ENCODE results near the gene GPR39.

Gene GPR39

DNA sequence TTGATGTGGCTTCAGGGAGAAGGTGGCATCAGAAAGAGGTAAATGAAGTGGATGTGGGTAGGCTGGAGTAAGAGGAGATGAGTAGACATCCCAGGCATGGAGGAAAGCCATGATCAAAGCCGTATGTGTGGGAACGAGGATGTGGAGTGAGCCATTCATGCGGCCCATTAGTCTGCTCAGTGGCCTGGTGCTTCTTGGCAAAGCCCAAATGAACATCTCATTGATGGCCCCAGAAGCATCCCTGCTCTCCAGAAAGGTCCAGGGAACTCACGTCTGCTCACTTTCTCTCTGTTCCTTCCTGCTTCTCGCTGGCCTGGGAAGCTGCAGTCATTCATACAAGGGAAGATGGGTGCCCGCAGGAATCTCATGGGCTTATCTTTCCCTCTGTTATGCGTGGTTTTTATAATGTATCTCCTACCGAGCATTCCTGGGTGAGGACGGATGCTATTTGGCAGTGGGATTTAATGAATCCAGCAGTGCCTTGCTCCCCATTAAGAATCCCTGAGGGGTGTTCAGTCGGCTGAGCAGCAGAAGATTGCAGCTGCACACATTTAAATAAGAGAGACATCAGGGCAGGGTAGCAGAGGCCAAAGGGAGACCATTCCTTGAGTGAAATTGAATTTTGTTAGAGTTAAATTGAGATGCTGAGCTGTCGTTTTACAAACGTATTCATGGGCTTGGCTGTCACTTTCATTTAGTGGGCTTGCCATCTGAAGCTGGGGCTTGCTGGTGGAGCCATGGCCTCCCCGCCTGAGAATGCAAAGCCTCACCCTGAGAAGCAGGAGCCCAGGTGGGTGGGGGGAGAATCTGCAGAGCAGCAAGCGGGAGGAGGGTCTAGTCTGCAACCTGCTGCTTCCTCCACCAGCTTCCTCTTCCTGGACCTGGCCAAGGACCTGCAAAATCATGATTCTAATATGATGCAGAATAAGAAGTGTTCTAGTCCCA, 188.9 kb downstream of the GPR39 start:
- no peak for DNase-seq (ENCODE audit: low read depth in 3 of 3)

DNA sequence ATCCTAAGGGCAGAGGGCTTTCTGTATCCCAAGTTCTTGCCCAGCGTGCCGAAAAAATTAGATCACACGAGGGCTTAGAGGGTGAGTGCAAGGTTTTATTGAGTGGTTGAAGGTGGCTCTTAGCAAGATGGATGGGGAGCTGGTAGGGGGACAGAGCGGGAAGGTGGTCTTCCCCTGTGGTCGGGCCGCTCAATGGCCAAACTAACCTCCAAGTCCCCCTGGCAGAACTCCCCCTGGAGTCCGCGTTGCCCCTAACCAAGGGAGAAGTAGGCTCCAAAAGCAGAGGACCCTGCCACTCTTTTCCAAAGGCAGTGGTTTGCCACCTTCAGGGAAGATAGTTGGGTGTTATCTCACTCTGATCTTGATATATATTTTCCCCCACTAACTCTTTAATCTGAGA, 190.0 kb downstream of the GPR39 start:
- DNase-seq (ENCODE audit: low read depth in 3 of 3) = no peak

GRCh38 chr2:132607426-132608090, 191.0 kb downstream of the GPR39 start:
- no peak for DNase-seq (ENCODE audit: low read depth in 3 of 3)

- no peak for DNase-seq (ENCODE audit: low read depth in 3 of 3)
These were observed 191.7 kb downstream of the GPR39 start for GRCh38 chr2:132608311-132608710.

DNA sequence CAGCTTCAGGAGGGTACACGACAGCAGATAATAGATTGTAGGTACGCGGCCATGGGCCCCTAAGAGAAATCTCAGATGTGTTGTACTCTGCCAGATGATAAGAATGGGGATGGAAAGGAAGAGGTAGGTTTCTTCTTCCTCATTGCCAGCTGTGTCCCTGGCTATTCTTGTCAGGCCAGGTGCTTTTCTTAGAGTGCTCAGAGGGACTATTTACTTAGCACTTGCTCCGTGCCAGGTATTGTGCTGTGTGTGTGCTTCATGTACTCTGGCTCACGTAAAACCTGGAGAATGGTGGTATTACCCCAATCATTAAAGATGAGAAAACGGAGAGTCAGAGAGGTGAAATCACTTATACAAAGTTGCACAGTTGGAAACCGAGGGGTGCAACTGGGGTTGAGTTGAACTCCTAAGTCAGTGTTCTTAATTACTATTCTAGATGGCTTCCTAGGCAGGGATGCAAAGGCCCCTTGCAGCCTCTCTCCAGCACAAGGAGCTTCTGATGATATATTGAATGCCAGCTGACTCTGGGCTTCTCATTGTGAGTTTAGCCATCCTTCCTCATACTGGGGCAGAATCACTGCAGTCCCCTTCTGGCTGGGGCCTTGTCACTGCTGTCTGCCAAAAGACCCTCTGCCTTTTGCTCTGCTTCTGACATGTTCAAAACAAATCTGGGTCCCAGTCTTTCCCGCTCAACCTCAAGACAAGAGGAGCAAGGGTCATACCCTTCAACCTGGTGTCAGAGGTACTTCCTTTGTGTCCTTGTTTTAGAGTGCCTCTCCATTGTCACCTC, 192.7 kb downstream of the GPR39 start:
- DNase-seq (ENCODE audit: low read depth in 3 of 3) = no peak

DNA sequence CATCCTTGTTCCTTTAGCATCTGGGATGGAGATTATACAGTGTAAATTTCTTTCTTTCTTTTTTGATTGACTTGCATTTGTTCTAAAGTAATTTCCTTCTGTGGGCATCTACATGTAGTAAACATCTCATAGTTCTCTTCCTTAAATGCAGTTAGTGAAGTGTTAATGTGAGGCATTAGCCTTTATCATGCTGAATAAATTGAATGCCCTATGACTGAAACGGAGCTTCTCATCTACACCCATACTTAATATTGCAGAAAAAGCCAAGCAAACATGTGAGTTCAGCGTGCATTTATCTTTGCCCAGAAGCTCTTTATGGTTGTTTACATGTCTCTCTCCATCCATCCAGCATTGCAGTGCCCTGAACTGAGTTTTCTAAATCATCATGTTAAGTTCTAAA, 195.1 kb downstream of the GPR39 start:
- no peak for DNase-seq (ENCODE audit: low read depth in 3 of 3)

GRCh38 chr2:132615329-132616085, 198.9 kb downstream of the GPR39 start:
- no peak for DNase-seq (ENCODE audit: low read depth in 3 of 3)

DNA sequence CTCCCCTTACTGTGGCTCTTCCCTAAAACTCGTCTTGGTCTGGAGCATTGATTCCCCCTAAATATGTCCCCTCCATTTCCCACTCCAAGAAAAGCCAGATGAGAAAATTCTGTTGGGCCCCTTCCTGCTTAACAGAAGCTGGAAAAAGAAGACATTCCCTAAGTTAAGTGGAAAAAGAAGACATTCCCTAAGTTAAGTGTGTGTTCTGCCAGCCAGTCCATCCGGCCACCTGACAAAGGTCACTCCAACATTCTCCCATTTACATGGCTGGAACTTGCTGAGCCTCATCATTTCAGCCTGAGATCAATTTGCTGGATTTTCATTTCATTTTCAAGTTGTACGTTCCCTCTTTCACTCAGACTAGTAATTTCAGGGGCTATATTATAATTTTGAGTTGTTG, 201.4 kb downstream of the GPR39 start:
- no peak for DNase-seq (ENCODE audit: low read depth in 3 of 3)

DNA sequence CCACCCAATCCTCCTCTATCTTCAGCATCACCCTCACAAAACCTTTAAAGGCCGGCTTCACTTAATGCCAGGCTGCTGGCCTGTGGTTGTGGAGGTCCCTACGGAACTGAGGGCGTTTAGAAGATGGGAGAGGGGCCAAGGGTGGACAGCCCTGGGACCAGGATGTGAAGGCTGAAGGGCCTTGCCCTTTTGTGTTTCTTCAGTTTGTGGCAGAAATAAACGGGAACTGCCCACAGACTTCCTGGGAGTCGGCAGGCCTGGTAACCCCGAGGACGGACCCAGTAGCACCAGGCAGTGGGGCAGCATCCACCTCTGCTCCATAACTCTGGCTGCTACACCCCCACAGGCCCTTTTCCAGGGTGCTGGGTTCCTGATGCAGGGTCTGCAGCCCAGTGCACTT, 202.1 kb downstream of the GPR39 start:
- no peak for DNase-seq (ENCODE audit: low read depth in 3 of 3)

- no peak for DNase-seq (ENCODE audit: low read depth in 3 of 3)
These were observed 203.5 kb downstream of the GPR39 start for GRCh38 chr2:132620115-132620514.

DNA sequence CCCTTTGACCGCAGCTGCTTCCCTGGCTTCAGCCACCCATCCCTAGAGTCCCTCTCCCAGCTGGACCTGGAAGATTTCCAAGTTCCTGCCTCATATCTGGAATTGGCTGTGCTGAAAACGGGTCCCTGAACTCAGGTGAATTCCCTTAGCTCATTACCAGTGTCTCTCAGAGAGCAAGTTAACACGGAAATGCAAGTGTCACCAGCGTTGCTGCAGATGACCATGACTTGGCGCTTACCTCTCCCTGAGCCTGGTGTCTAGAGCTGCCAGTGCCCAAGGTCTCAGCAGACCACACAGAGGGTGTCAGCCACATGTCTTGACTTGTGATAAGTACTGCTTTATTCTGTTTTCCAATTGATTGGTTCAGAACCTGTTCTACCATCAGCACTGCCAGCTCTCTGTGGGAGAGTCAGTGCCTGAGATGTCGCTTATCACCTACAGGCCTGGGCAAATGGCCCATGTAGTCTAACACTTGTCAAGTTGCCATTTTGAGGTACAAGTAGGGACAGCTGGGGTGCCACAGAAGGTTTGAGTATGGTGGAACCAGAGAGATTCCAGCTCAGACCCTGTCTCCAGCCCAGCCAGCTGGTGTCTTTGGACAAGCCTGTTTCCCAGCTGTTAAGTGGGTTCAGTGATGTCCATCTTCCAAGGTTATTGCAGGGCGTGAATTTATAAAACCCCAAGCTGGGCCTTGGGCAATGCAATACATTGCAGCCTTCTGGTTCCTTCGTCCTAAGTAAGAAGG, 204.7 kb downstream of the GPR39 start:
- no peak for DNase-seq (ENCODE audit: low read depth in 3 of 3)

GRCh38 chr2:132623096-132623839, 206.7 kb downstream of the GPR39 start:
- DNase-seq (ENCODE audit: low read depth in 3 of 3) = no peak

DNA sequence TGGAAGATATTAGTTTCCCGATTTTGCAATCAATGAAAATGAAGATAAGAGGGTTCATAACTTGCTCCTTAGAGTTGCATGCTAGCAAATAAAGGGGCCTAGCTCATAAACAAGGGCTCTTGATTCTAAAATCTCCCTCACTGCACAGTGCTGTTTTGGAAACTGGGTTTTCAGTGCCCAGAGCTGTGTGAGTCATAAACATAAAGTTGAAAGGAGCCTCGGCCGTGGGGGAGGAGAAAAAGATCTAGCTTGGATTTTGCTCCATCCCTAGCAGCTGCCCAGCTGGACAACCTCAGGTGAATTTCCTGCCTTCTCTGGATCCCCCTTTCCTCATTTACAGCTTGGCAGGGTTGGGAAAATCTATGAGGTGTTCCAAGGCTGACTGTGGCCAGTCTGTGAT, 210.9 kb downstream of the GPR39 start:
- no peak for DNase-seq (ENCODE audit: low read depth in 3 of 3)

DNA sequence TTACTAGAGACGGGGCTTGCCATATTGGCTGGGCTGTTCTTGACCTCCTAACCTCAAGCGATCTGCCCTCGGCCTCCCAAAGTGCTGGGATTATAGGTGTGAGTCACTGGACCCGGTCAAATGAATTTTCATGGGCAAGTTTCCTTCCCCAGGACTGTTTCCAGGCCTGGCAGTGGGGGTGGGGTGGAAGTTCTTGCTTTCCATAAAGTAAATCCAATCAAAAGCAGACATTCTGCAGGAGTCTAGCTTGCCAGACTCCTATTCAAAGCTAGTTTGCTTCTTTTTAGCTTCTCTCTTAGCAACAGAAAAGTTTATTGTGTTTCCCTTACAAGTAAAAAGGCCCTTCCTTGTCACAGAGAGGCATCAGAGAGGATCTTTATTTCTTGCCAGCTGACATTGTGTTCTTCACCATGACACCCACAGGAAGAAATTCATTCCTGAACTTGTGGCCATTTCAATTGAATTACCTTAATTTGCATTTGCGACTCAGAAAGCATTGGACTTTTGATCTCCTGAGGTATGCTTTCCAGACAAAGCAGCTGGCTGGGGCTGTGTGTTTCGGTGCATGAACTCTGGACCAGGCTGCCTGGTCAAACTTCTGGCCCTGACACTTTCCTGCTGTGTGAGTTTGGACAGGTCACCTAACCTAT, 215.5 kb downstream of the GPR39 start:
- no peak for DNase-seq (ENCODE audit: low read depth in 3 of 3)

- DNase-seq (ENCODE audit: low read depth in 3 of 3) = no peak
These were observed 217.0 kb downstream of the GPR39 start for GRCh38 chr2:132633635-132634034.

DNA sequence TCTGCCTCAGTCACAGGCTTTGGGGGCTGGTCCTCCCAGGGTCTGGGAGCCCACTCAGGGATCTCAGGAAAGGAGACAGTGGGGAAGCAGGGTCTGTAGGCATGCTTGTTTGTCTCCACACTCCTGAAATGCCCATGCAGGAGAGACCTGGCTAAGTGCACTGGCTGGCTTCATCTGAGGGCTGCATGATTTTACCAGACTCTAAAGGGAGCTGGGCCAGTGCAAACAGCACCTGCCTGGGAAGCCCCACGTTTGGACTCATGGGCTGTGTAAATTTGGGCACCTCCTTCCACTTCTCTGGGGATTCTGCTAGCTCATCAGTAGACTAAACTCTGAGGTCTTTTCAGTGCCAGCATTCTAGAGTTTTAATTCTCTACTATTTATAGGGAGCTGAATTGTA, 219.7 kb downstream of the GPR39 start:
- no peak for DNase-seq (ENCODE audit: low read depth in 3 of 3)

- DNase-seq (ENCODE audit: low read depth in 3 of 3) = no peak
These were observed 221.9 kb downstream of the GPR39 start for GRCh38 chr2:132638313-132639040.

- DNase-seq (ENCODE audit: low read depth in 3 of 3) = no peak
These were observed 223.5 kb downstream of the GPR39 start for GRCh38 chr2:132640116-132640515.

DNA sequence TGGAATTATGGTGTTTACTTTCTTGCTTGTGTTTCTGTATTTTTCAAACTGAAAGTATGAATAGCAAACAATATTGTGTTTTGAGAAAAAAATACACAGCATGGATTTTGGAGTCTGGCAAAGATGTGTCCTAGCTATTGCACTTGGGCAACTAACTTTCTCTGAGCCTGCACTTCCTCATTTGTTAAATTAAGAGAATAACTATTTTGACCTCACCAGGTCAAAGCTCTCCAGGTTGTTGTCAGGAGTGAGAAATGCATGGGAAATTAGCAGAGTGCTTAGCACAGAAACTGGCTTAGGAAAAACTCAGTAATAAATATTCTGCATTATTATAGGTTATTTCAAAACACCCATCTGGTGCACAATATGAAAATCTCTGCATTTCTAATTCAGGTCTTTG, 225.2 kb downstream of the GPR39 start:
- no peak for DNase-seq (ENCODE audit: low read depth in 3 of 3)
